Ureter (tissue), 1 donor: ENCODE data around the gene ZNF577. TPM values are rescaled to one million over a fixed set of nuclear protein-coding genes. Genes with fewer than 3 reads are reported as not detected.

ENCODE experiments used
- DNase-seq: peaks from one replicate; pipeline ENCODE4 v3.0.0-alpha.2; 2020; ENCODE audit warnings: low spot score
- total RNA-seq: library from RNA; stranded (reverse); gene quantifications from one replicate; pipeline ENCODE4 v1.2.4, GENCODE V29; 2023
- donor health status: DM: yes; HTN: yes; CAD: no.

Gene ZNF577
- total RNA-seq, 1 donor from 2014 or later = 21.5 TPM

GRCh38 chr19:51873097-51873496 lies 14.7 kb downstream of the ZNF577 start:
- DNase-seq = no peak

- no peak for DNase-seq
Measured at GRCh38 chr19:51861870-51862622, 25.7 kb downstream of the ZNF577 start.

- no peak for DNase-seq
Measured at GRCh38 chr19:51837145-51837544, 50.6 kb downstream of the ZNF577 start.

- no peak for DNase-seq
Measured at GRCh38 chr19:51830274-51830673, 57.5 kb downstream of the ZNF577 start.

- no peak for DNase-seq
Measured at GRCh38 chr19:51824281-51825005, 63.3 kb downstream of the ZNF577 start.

- no peak for DNase-seq
Measured at GRCh38 chr19:51822946-51823345, 64.8 kb downstream of the ZNF577 start.

GRCh38 chr19:51822325-51822724 lies 65.4 kb downstream of the ZNF577 start:
- no peak for DNase-seq

GRCh38 chr19:51821921-51822320 lies 65.8 kb downstream of the ZNF577 start:
- no peak for DNase-seq

GRCh38 chr19:51821456-51821855 lies 66.3 kb downstream of the ZNF577 start:
- DNase-seq = no peak

Other genes with a start within 250 kb of the ZNF577 start
- gene SIGLEC14, start 241.1 kb downstream of the ZNF577 start, total RNA-seq = 4.2 TPM
- 25.6 TPM for gene SPACA6, start 194.6 kb downstream of the ZNF577 start, total RNA-seq
- 0.18 TPM for gene HAS1, start 164.0 kb downstream of the ZNF577 start, total RNA-seq
- gene FPR1, start 136.1 kb downstream of the ZNF577 start, total RNA-seq = 4.3 TPM
- gene FPR2, start 126.8 kb downstream of the ZNF577 start, total RNA-seq = 0.89 TPM
- 3.4 TPM for gene FPR3, start 92.8 kb downstream of the ZNF577 start, total RNA-seq
- gene ZNF649, start 17.1 kb upstream of the ZNF577 start, total RNA-seq = 23.6 TPM
- 10.2 TPM for gene ZNF613, start 39.5 kb upstream of the ZNF577 start, total RNA-seq
- 23.3 TPM for gene ZNF350, start 98.9 kb upstream of the ZNF577 start, total RNA-seq
- gene ZNF615, start 120.3 kb upstream of the ZNF577 start, total RNA-seq = 14.9 TPM
- 10.0 TPM for gene ZNF614, start 140.4 kb upstream of the ZNF577 start, total RNA-seq
- gene ZNF432, start 160.9 kb upstream of the ZNF577 start, total RNA-seq = 19.7 TPM
- 38.7 TPM for gene ZNF841, start 207.8 kb upstream of the ZNF577 start, total RNA-seq